GM21381 (cell line): ENCODE results near the gene KCNG1.
A peak's percentile ranks its signal among the peaks of the same experiment; 100 is the strongest.
"Not testable (repeated sequence)": the region's sequence is repeated elsewhere in the genome, so short reads cannot be mapped to it uniquely, and the experiment has no call there.

ENCODE experiments used
- ATAC-seq: cut with Tn5 transposase; IDR thresholded peaks from one replicate; pipeline ENCODE4 v1.9.1; 2021; ENCODE audit warnings: mild to moderate bottlenecking, moderate library complexity; ENCODE audit not compliant: unreplicated experiment

KCNG1 gene, protein sequence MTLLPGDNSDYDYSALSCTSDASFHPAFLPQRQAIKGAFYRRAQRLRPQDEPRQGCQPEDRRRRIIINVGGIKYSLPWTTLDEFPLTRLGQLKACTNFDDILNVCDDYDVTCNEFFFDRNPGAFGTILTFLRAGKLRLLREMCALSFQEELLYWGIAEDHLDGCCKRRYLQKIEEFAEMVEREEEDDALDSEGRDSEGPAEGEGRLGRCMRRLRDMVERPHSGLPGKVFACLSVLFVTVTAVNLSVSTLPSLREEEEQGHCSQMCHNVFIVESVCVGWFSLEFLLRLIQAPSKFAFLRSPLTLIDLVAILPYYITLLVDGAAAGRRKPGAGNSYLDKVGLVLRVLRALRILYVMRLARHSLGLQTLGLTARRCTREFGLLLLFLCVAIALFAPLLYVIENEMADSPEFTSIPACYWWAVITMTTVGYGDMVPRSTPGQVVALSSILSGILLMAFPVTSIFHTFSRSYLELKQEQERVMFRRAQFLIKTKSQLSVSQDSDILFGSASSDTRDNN

DNA sequence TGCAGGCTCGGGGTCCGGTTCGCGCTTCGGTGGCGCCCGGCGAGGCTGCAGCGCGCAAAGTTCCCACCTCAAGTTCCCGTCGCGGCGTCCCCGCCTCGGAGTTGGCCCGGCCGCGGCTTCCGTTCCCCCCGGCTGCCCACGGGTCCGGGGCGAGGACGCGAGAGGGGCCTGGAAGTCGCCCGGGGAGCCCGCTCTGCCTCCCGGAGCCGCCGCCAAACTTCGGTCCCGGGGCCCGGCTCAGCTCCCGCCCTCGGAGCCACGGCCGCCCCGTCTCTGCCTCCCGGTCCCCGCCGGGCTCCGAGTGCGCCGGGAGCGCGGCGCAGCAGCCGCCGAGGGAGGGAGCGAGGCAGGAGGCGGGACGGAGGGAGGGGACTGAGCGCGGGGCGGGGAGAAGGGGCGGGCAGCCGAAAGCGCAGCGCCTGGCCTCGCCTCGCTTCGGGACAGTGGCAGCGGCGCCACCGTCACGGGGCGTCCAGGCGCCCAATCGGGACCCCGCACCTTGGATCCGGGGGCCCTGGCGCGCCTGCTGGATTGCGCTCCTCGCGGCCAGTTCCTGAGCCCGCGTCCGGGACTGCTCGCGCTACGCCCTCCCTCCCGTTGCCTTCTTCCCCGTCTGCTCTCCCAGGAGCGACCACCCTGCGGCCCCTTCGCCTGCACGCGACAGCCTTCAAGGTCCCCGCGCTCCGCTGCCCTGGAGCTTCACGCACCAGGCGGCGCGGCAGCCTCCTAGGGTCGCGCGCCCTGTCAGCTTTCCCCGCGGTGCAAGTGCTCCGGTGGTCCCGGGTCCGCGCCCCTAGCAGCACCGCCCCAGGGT lies at the start of gene KCNG1:
Gene KCNG1, minus strand, starts transcription at position 305 of the 814 bp plus-strand sequence. CDS start 12,769 bp downstream, outside the sequence.
- ATAC-seq = peak; percentile 77

DNA sequence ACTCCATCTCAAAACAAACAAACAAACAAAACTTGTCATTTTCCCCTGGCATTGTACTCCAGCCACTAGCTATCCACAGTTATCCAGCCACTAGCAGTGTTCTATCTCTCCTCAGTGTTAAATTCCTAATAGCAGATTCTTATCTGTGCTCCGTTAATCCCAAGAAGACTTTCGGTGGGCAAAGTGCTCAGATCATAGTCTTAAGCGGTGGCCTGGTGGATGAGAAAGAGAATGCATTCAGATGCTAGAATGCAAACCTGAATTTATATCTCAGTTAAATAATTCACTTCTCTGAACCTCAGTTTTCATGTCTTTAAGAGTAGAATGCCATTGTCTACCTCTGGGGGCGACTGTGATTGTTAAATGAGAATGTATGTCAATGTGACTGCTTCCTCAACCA lies 47.7 kb upstream of the KCNG1 start:
- ATAC-seq = no peak

DNA sequence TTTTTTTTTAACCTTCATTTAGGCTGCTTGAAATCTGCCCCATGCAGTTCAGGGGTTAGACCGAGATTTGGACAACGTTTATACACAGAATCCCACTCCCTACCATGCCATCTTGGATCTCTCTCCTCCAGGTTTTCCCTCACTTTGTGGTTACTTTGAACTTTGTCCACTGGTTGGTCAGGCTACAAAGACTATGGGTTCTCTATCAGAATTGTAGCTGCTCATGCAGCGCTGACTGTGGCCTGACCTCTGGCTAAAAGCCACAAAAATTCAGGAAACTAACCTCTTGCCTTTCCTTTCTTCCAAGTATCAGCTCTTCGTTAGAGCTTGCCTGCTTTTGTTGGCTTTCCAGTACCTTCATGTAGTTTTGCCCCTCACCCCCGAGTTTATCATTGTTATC lies 44.9 kb upstream of the KCNG1 start:
- no peak for ATAC-seq

DNA sequence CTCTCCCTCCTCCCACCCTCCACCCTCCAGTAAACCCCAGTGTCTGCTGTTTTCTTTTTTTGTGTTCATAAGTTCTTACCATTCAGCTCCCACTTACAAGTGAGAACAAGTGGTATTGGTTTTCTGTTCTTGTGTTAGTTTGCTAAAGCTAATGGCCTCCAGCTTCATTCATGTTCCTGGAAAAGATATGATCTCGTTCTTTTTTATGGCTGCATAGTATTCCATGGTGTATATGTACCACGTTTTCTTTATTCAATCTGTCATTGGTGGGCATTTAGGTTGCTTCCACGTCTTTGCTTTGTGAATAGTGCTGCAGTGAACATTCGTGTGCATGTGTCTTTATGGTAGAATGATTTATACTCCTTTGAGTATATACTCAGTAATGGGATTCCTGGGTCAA lies 42.7 kb upstream of the KCNG1 start:
- no peak for ATAC-seq

DNA sequence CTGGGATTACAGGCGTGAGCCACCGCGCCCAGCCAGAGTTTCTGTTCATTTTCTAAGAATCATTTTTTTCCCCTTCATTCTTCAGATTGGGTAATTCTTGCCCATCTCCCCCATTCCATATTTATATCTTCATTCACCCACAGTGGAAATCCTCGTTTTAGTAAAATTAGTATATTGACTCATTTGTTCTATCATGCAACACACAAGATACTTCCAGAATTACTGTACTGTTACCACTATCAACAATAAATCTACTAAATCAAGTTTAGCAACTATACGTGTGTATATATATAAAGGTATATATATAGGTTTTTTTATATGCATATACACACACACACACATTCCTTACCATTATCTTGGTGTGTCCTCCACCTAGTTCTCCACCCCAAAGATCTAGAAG lies 41.2 kb upstream of the KCNG1 start:
- ATAC-seq = no peak

DNA sequence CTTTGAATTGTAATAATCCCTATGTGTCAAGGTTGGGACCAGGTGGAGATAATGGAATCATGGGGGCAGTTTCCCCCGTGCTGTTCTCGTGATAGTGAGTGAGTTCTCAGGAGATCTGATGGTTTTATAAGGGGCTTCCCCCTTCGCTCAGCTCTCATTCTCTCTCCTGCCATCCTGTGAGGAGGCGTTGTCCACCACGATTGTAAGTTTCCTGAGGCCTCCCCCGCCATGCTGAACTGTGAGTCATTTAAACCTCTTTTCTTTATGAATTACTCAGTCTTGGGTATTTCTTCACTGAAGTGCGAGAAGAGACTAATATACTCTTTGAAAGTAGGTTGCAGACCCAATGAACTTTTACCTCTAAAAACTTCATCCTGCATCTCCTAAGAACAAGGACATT lies 39.2 kb upstream of the KCNG1 start:
- no peak for ATAC-seq

DNA sequence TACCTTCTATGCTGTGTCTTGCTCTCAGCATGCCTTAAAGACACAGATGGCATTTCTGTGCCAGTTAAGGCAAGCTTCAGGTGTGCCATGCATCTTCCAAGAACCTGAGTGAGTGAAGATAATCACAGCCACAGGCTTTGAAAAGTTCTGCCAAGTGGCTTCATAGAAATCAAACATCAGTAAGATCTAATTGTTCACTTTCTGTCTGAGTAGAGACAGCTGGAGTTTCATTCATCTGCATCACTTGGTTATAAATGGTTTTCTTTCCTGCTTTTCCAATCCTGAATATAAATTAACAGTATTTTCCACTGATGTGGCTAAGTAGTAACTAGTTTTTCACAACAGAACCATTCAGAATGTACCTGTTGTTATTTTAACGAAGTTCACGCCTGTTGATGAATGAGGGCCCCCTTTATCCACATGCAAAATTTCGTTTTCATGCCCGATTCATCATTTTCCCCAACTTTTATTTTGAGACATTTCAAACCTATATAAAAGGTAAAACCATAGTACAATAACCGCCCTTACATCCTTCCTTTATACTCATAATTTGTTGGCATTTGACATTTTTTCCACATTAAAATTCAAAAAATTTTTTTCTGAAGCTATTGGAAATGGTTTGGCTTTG lies 38.6 kb upstream of the KCNG1 start:
- ATAC-seq = no peak

DNA sequence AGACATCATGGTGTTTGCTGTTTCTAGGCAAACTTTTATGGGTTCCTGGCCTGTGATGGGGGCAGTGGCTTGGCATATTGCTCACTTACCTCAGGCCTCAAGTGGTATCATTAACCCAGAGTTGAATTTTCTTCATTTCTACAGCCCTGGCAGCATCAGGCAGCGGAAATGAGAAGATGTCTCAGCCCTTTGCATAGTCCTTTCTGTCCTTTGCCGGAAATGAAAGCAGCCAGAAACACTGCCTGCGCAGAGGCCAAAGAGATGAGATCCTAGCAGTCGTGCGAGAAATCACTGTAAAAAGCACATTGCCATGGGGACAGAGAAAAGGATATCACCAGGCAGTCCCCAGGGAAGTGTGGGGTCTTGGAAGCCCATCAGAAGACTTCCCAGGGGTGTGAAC lies 37.4 kb upstream of the KCNG1 start:
- no peak for ATAC-seq

DNA sequence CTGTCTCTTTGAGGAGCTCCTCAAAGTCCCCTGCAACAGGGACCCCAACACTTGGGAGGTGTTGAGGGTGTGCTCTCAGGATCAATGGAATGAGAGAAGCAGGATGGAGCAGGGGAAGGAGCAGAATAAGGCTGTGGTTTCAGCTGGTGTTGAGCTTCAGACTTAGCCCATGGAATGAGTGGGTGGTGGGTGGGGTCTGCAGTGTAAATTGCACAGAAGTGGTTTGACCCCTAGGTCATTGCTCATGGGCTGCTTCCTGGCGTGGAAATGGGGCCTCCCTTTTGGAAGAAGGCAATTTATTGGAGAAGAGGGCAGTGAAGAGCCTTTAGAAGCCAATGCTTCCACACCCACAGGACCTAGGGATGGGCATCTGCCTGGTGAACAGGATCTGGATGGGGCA lies 37.0 kb upstream of the KCNG1 start:
- ATAC-seq = no peak

DNA sequence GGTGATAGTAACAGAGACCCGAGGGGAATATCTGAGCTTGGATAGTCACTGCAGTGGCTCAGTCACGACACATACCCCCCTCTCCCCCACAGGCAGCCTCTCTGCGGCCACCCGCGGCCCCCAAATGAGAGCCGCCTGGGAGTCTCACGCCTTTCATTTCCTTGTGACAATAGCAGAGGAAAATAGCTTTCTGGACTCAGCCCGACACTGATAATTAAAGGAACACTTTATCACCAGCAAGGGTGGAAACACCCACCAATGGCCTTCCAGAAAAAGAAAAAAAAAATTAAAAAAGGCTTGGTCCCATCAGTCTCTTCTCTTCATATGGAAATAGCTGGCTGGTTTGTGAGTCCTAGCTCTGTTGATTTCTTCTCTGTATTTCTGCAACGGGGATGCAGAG lies 35.1 kb upstream of the KCNG1 start:
- ATAC-seq = no peak

DNA sequence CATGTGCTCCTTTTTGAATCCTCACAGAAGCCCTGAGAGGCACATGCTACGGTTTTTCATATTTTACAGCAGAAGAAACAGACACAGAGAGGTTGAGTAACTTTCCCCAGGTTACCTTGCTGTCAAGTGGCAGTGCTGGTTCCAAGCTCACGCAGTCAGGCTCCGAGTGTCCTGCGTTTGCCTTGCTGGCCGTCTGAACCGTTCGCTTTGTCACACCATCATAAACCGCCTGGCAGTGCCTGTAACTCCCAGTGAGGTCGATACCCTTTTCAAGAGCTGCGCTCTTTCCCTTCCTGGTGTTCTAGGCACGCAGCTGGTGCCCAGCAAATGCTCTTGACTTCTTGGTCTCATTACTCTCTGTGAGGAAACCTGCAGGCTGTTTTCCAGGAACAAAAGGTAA lies 31.3 kb upstream of the KCNG1 start:
- no peak for ATAC-seq

DNA sequence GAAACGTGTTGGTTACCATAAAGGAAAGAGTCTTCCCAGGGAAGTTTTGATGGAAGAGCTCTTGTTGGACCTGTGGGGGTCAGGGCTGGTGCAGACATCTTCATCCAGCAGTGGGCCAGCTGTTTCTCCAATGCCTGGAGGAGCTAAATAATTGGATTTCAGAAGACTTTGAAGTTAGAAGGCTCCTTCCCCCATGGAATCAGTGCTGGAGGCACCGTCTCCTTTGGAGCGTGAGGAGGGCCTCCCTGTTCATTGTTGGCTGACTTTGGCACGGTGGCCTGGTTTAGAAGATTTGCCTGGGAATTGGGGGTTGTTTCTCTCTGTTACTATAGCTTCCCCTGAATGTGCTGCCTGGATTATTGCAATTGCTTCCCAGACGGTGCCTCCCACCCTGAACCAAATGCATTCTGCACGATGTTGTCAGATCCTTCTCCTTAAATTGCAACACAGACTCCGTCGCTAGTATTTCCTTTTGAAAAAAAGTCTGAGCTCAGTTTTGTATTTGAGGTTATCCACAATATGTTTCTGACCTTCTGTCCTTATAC lies 27.7 kb upstream of the KCNG1 start:
- no peak for ATAC-seq

DNA sequence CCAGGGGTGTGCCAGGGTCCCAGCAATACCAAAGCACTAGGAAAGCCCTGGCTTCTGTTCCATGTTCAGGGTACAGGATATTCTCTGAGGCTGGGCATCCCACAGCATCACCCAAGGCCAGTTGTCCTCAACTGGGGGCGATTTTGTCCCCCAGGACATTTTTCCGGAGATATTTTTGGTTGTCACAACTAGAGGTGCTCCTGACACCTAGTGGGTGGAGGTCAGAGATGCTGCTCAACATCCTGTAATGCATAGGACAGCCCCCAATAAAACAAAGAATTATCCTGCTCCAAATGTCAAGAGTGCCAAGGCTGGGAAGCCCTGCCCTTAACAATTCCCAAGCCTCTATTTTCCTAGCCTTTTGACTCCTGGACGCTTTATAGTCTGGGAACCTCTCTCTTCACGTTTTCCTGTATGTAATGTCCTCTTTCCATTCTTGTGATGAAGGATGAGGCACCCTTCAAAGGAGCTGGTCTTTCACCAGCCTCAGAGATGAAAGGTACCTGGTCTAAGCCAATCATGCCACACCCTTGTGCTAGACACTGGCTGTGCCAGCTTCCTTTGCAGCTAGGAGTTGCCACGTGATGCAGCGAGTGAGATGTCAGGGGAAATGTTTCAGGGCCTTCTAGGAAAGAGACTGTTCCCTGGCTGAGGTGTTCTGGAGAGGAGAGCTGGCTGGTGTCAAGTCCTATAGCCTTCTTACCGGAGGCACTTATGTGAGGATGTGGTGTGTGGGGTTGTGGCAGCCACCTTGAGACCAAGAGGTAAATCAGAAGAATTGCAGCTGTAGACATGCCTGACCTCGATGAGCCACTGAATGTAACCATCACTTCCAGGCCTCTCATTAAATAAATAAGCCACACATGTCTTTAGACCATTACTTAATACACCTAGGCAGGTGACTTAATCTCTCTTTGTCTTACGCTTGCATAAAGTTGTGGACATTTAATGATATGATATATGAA lies 23.4 kb upstream of the KCNG1 start:
- ATAC-seq = no peak

DNA sequence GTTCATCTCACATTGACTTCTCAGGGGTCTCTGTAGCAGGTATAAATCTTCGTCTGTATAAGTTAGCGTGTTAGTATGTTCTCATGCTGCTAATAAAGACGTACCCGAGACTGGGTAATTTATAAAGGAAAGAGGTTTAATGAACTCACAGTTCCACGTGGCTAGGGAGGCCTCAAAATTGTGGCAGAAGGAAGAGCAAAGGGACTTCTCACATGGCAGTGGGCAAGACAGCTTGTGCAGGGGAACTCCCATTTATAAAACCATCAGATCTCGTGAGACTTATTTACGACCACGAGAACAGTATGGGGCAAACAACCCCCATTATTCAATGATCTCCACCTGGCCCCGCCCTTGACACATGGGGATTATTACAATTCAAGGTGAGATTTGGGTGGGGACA lies 22.6 kb upstream of the KCNG1 start:
- not testable (repeated sequence) for ATAC-seq

DNA sequence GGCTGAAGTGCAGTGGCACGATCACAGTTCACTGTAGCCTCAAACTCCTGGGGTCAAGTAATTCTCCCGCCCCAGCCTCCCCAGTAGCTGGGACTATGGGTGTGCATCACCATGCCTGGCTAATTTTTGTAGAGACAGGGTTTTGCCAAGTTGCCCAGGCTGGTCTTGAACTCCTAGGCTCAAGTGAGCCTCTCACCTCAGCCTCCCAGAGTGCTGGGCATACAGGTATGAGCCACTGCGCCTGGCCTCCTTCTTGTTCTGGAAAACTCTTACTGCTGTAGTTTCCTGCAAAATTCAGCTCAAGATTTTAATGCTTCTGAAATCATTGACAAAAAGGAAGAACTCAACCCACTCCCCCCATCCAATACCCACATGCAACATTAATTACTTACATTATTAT lies 21.9 kb upstream of the KCNG1 start:
- ATAC-seq = no peak

DNA sequence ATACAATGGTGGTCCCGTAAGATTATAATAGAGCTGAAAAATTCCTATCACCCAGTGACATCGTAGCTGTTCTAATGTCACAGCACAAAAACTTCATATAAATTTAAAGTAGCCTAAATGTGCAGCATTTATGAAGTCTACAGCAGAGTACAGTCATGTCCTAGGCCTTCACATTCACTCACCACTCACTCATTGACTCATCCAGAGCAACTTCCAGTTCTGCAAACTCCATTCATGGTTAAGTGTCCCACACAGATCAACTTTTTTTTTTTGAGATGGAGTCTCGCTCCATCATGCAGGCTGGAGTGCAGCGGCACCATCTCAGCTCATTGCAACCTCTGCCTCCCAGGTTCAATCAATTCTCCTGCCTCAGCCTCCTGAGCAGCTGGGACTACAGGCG lies 20.9 kb upstream of the KCNG1 start:
- ATAC-seq = no peak

DNA sequence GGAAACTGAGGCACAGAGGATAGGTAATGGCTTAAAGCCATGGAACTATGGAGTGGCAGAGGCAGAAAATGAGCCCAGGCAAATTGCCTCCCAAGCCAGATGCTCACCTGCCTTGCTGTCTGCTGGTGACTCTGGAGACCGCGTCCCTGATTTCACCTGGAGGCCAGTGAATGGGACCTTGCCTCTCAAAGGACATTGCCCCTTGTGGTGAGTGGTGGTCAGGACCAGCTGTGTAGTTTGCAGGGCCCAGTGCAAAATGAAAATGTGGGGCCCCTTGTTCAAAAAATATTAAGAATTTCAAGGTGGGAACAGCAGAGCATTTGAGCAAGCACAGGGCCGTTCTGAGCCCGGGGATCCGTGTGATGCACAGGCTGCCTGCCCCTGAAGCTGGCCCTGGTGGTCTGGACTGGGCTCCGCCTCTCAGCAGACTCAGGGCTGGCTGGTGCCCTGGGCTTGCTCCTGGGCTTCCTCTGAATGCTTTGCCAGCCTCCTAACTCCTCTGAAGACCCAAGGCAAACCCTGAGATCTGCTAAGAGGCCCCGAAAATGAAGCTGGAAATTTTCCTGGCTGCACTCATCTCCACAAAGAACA lies 19.8 kb upstream of the KCNG1 start:
- no peak for ATAC-seq

DNA sequence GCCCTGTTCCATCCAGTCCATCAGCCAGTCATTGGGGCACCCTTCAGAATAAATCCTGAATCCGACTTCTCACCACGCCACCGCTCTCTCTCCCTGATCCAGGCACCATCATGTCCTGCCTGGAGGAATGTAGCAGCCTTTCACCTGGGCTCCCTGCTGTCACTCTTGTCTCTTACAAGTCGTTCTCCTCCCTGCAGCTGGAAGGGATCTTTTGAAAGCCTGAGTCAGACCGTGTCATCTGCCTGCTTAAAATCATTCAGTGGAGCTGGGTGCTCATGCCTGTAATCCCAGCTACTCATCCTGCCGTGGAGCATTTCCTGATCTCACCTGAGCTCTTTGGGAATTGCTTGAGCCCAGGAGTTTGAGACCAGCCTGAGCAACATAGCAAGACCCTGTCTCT lies 19.2 kb upstream of the KCNG1 start:
- ATAC-seq = no peak

DNA sequence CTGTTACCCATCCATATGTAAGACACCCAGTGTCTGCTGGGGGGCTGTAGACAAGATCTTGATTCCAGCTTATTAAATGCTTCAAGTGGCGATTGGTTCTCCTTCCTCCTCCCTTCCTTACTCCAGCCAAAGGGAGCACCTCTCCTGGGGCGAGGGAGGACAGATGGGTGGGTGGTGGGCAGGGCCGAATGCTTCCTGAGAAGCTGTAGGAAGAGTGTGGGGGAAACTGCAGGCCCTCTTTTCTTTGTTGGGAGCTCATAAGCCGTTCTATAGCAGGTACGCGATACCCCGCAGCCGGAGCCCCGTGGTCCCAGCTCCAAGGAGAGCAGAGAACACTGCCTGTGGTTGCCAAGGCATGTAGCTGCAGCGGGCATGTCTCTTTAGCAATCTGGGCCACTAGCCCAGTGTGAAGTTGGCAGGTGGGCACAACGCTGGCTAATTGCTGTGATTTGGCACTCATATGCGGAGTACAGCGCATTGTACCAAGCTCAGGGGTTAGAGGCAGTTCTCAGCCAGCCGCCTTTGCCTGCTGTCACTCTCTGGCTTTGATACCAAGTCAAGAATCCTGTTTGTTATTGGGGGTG lies 14.7 kb upstream of the KCNG1 start:
- no peak for ATAC-seq
